RWPE1 (cell line): ENCODE results near the gene NDUFS8.

Experiments
- CTCF ChIA-PET: fragments of 350-600 bp; sonication (Branson Sonifier 250); formaldehyde crosslinking; extraction: SDS; loops from one replicate; lab custom pipeline; 2021; lab: Yijun Ruan, JAX
- POLR2A ChIA-PET: fragments of 400-600 bp; formaldehyde crosslinking; extraction: SDS; loops from one replicate; lab custom pipeline; 2020; ENCODE audit warnings: antibody characterized with exemption; ENCODE audit not compliant: low non-redundant PET; lab: Yijun Ruan, JAX
- DNase-seq: peaks from one replicate; pipeline ENCODE4 v3.0.0; 2012; ENCODE audit warnings: low spot score
- H3K27ac ChIP-seq: fragments of 450-650 bp; 2 replicates; pipeline ENCODE4 v1.5.1; 2017
- TF ChIP-seq, protein P1 (sequence below): fragments of 450-650 bp; conservative IDR thresholded peaks from 2 replicates; pipeline ENCODE4 v1.5.1; 2017; ENCODE audit warnings: low read depth, mild to moderate bottlenecking

NDUFS8 gene

GRCh38 chr11:68081691-68082090 lies 51.2 kb downstream of the NDUFS8 start:
- ChIA-PET POLR2A (no interaction called here), CTCF (no interaction called here)
- TF ChIP-seq, protein P1, sequence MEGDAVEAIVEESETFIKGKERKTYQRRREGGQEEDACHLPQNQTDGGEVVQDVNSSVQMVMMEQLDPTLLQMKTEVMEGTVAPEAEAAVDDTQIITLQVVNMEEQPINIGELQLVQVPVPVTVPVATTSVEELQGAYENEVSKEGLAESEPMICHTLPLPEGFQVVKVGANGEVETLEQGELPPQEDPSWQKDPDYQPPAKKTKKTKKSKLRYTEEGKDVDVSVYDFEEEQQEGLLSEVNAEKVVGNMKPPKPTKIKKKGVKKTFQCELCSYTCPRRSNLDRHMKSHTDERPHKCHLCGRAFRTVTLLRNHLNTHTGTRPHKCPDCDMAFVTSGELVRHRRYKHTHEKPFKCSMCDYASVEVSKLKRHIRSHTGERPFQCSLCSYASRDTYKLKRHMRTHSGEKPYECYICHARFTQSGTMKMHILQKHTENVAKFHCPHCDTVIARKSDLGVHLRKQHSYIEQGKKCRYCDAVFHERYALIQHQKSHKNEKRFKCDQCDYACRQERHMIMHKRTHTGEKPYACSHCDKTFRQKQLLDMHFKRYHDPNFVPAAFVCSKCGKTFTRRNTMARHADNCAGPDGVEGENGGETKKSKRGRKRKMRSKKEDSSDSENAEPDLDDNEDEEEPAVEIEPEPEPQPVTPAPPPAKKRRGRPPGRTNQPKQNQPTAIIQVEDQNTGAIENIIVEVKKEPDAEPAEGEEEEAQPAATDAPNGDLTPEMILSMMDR = no peak
- DNase-seq = no peak
- H3K27ac ChIP-seq = peak overlapping the region; percentile 43

GRCh38 chr11:68082481-68082880 lies 52.0 kb downstream of the NDUFS8 start:
- H3K27ac ChIP-seq = no peak overlapping the region
- TF ChIP-seq, protein P1 = no peak
- ChIA-PET CTCF (interaction anchor here (0.6 kb wide), 1 partner anchor 548 kb away, joined by 3 read pairs; no protein-coding TSS in a partner anchor), POLR2A (no interaction called here)
- DNase-seq = no peak

- H3K27ac ChIP-seq = no peak overlapping the region
- TF ChIP-seq, protein P1 = no peak
- CTCF ChIA-PET = no interaction called here
- POLR2A ChIA-PET = no interaction called here
- DNase-seq = no peak
Measured at GRCh38 chr11:68083517-68083916, 53.0 kb downstream of the NDUFS8 start.
